ENCODE results near the gene CYP26C1. TPM values are rescaled to one million over a fixed set of nuclear protein-coding genes. Genes with fewer than 3 reads are reported as not detected.

CYP26C1 gene
- total RNA-seq, 2 experiments from 2014 or later: 0.15 to 0.19 TPM

GRCh38 chr10:93065675-93066543 is 5.3 kb downstream of the CYP26C1 start:
- no peak overlapping the region for H2AFZ ChIP-seq (ENCODE audit: low read length)
- H3K4me2 ChIP-seq (ENCODE audit: low read length): no peak overlapping the region
- H3K4me3 ChIP-seq (ENCODE audit: low read depth, low read length, poor library complexity, severe bottlenecking): no peak overlapping the region
- TF ChIP-seq, protein P1, sequence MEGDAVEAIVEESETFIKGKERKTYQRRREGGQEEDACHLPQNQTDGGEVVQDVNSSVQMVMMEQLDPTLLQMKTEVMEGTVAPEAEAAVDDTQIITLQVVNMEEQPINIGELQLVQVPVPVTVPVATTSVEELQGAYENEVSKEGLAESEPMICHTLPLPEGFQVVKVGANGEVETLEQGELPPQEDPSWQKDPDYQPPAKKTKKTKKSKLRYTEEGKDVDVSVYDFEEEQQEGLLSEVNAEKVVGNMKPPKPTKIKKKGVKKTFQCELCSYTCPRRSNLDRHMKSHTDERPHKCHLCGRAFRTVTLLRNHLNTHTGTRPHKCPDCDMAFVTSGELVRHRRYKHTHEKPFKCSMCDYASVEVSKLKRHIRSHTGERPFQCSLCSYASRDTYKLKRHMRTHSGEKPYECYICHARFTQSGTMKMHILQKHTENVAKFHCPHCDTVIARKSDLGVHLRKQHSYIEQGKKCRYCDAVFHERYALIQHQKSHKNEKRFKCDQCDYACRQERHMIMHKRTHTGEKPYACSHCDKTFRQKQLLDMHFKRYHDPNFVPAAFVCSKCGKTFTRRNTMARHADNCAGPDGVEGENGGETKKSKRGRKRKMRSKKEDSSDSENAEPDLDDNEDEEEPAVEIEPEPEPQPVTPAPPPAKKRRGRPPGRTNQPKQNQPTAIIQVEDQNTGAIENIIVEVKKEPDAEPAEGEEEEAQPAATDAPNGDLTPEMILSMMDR (conservative IDR thresholded peaks at IDR 0.05; ENCODE audit: low read length): no peak
- no peak for TF ChIP-seq EZH2phosphoT487 (IDR thresholded peaks at IDR 0.05; ENCODE audit: borderline replicate concordance, low read depth, low read length)
- POLR2A ChIA-PET: no interaction called here
- H3K79me2 ChIP-seq (ENCODE audit: insufficient read depth, low read depth, low read length): no peaks in the 10 kb centered on the region
- no peak for DNase-seq (ENCODE audit: low spot score)
- H3K9me3 ChIP-seq (ENCODE audit: low read length): no peaks in the 10 kb centered on the region
- no peaks in the 10 kb centered on the region for H4K20me1 ChIP-seq (ENCODE audit: insufficient read depth, low read length)
- no peaks in the 10 kb centered on the region for H3K36me3 ChIP-seq (ENCODE audit: insufficient read depth, low read length)
- no peak overlapping the region for H3K27ac ChIP-seq (ENCODE audit: low read depth, low read length, poor library complexity, severe bottlenecking)
- H3K9me2 ChIP-seq (ENCODE audit: insufficient read depth, low read length): no peaks in the 10 kb centered on the region
- CTCF ChIA-PET (ENCODE audit: unreplicated experiment): no interaction called here
- intact Hi-C loops (cut with micrococcal nuclease; ENCODE audit: unreplicated experiment): no loop called here
- BruUV-seq (replicated peaks): no TSS peak
- H3K4me1 ChIP-seq (ENCODE audit: insufficient read depth, low read length, poor library complexity, severe bottlenecking): no peaks in the 10 kb centered on the region

GRCh38 chr10:93066544-93066913 is 5.9 kb downstream of the CYP26C1 start:
- intact Hi-C loops (cut with micrococcal nuclease; ENCODE audit: unreplicated experiment): no loop called here
- BruUV-seq (replicated peaks): no TSS peak
- H4K20me1 ChIP-seq (ENCODE audit: insufficient read depth, low read length): no peaks in the 10 kb centered on the region

More at GRCh38 chr10:93066544-93066913, 5.9 kb downstream of the CYP26C1 start:
- no peaks in the 10 kb centered on the region for H3K9me3 ChIP-seq (ENCODE audit: low read length)
- H3K4me2 ChIP-seq (ENCODE audit: low read length): no peak overlapping the region
- H2AFZ ChIP-seq (ENCODE audit: low read length): no peak overlapping the region
- no peaks in the 10 kb centered on the region for H3K9me2 ChIP-seq (ENCODE audit: insufficient read depth, low read length)
- no peaks in the 10 kb centered on the region for H3K36me3 ChIP-seq (ENCODE audit: insufficient read depth, low read length)
- ChIA-PET CTCF (ENCODE audit: unreplicated experiment) (no interaction called here), POLR2A (no interaction called here)
- no peaks in the 10 kb centered on the region for H3K4me1 ChIP-seq (ENCODE audit: insufficient read depth, low read length, poor library complexity, severe bottlenecking)
- no peak overlapping the region for H3K27ac ChIP-seq (ENCODE audit: low read depth, low read length, poor library complexity, severe bottlenecking)
- no peaks in the 10 kb centered on the region for H3K79me2 ChIP-seq (ENCODE audit: insufficient read depth, low read depth, low read length)
- TF ChIP-seq, protein P1 (conservative IDR thresholded peaks at IDR 0.05; ENCODE audit: low read length): no peak
- no peak for TF ChIP-seq EZH2phosphoT487 (IDR thresholded peaks at IDR 0.05; ENCODE audit: borderline replicate concordance, low read depth, low read length)
- no peak for DNase-seq (ENCODE audit: low spot score)
- H3K4me3 ChIP-seq (ENCODE audit: low read depth, low read length, poor library complexity, severe bottlenecking): no peak overlapping the region

Data from OCI-LY7 (cell line).